Measurements from ENCODE around the gene RASL10A.
"Not testable (repeated sequence)": the region's sequence is repeated elsewhere in the genome, so short reads cannot be mapped to it uniquely, and the experiment has no call there.

The RASL10A gene

DNA sequence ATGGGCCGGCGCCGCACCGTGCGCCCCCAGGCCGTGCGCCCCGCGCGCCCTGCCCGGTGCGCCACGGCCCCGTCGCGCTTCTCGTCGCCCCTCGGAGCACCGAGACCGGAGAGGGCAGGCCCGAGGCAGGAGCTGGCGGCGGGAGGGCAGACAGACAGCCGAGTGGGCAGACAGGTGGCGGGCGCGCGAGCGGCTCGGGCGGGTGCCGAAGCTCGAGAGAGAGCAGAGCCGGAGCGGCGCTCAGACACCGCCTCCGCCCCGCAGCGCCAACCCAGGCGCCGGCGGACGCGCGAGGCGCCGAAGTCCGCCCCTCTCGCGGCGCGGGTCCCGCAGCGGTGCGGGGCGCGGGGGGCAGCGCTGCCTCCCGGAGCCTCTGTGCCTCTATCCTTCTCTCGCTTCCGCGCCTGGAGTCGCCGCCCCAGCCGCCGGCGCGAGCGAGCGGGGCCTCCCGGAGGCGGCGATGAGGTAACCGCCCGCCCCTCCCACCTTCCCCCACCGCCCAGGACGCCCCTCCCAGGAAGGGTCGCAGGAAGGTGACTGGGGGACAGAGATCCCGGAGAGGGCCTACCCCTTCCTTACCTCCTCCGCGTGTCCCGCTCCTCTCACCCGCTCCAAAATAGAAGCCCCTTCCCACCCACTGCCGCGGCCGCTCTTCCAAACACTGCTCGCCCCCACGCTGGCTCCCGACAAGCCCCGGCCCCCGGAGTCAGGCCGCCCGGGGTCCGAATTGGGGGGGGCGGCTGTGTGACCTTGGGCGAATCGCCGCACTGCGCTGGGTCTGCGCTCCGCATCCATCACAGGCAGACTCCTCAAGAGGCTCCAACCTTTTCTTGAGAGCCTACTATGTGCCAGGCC, at the start of gene RASL10A:
RASL10A (minus strand) TSS at position 412 of the 855 bp plus-strand sequence. CDS start 451 bp downstream, outside the sequence.
- DNase-seq: no peak
- in situ Hi-C loops (cut with HindIII; ENCODE audit: low pct_ligation_motif_present, low pct_unique_long_range_greater_than_20kb, low sequenced_read_pairs): no loop called here

DNA sequence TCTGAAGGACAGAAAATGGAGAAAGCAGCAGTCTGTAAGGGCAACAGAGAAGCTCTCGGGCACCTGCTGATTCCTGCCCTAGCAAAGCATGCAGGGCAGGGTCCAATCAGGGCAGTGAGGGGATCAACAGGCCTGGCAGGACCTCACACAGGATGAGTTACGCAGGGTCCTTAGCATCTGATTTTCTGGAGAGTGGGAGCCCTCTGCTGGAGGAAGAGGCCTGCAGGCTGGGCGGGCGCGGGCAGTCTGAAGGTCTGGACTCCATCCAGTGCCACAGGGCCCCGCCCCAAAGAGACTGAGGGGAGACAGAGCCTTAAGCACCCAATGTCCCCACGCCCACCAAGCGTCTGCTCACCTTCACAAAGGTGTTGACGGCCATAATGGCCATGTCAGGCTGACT, 44.0 kb upstream of the RASL10A start:
- in situ Hi-C loops (cut with HindIII; ENCODE audit: low pct_ligation_motif_present, low pct_unique_long_range_greater_than_20kb, low sequenced_read_pairs): no loop called here
- peak; percentile 56 for DNase-seq

DNA sequence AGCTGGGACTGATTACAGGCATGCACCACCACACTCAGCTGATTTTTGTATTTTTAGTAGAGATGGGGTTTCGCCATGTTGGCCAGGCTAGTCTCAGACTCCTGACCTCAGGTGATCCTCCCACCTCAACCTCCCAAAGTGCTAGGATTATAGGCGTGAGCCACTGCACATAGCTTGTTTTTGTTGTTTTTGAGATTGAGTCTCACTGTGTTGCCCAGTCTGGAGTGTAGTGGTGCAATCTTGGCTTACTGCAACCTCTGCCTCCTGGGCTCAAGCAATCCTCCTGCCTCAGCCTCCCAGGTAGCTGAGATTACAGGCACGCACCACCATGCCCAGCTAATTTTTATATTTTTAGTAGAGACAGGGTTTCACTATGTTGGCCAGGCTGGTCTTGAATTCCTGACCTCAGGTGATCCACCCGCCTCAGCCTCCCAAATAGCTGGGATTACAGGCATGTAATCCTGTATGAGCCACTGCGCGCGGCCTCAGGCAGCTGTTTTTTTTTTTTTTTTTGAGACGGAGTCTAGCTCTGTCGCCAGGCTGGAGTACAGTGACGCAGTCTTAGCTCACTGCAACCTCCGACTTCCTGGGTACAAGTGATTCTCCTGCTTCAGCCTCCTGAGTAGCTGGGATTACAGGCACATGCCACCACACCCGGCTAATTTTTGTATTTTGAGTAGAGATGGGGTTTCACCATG, 41.8 kb upstream of the RASL10A start:
- DNase-seq; in situ Hi-C loops (cut with HindIII; ENCODE audit: low pct_ligation_motif_present, low pct_unique_long_range_greater_than_20kb, low sequenced_read_pairs): not testable (repeated sequence)

DNA sequence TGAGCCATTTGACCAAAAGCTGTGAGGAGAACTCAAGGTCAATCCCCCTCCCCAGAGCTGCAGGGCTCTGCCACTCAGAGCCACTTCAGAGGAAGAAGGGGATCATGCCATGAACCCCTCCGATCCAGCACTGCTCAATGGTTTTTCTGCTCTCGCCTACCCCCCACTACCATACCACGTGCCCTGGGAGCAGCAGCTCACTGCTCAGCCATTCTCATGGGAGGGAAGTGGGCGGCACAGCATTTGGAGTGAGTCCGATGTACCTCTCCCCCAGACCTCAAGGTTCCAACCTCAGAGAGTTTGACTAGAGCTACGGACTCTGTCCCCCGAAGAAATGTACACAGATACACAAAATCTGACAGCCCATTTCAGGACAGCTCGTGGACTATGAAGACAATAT, 38.4 kb upstream of the RASL10A start:
- DNase-seq: no peak
- in situ Hi-C loops (cut with HindIII; ENCODE audit: low pct_ligation_motif_present, low pct_unique_long_range_greater_than_20kb, low sequenced_read_pairs): no loop called here

- no peak for DNase-seq
- in situ Hi-C loops (cut with HindIII; ENCODE audit: low pct_ligation_motif_present, low pct_unique_long_range_greater_than_20kb, low sequenced_read_pairs): no loop called here
Observed at GRCh38 chr22:29353286-29353685, 37.8 kb upstream of the RASL10A start.

DNA sequence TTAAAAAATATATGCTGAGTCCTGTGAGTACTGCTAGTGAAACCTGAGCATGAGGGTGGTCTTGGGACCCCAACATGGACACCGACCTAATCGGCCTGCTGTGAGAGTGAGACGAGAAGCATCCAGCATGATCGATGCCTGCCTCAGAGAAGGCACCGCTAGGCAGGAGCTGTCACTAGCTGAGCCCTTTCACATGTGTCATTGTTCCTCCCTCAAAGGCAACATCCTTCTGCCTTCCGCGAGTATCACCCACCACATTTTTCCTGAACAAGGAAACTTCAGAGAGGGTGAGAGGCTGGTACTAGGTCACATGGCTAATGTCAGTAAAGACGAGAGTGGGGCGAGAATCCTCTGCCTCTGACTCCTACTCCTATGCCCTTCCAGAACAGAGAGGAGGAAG, 37.3 kb upstream of the RASL10A start:
- DNase-seq: no peak
- in situ Hi-C loops (cut with HindIII; ENCODE audit: low pct_ligation_motif_present, low pct_unique_long_range_greater_than_20kb, low sequenced_read_pairs): no loop called here

DNA sequence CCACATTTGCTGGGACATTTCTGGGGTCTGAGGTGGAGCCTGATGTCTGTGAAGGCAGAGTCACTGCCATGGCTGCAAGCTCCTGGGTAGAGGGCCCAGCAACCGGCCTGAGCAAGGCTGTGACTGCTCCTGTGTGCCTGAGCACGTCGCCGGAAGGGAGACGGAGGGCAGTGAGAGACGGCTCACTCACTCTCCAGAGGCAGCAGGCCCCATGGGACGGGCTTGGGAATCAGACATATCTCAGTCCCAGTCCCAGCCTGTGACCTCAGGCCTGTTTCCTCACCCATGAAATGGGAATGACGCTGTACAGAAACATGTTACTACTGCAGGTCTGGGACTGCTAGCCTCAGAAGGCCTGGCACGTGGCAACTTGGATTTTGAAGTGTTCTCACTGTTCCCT, 36.4 kb upstream of the RASL10A start:
- DNase-seq: no peak
- in situ Hi-C loops (cut with HindIII; ENCODE audit: low pct_ligation_motif_present, low pct_unique_long_range_greater_than_20kb, low sequenced_read_pairs): no loop called here

GRCh38 chr22:29351042-29351441, 35.5 kb upstream of the RASL10A start:
- in situ Hi-C loops (cut with HindIII; ENCODE audit: low pct_ligation_motif_present, low pct_unique_long_range_greater_than_20kb, low sequenced_read_pairs): no loop called here
- DNase-seq: no peak

DNA sequence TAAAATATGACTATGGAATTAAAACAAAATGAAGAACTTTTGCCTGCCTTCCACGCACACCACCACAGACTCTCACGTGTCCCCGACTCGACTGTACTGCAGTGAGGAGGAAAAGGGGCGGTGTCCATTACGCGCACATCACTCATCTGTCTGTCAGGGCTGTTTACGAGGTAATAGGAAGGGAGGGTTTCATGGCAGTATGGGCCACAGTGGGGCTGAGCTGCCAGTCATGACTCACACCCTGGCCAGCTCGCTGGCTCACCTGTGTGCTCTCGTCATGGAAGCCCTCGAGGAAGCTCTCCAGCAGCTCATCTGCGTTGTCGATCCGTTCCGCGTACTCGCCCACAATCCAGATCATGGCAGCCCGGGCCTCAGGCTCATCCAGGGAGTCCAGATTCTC, 33.5 kb upstream of the RASL10A start:
- no peak for DNase-seq

DNA sequence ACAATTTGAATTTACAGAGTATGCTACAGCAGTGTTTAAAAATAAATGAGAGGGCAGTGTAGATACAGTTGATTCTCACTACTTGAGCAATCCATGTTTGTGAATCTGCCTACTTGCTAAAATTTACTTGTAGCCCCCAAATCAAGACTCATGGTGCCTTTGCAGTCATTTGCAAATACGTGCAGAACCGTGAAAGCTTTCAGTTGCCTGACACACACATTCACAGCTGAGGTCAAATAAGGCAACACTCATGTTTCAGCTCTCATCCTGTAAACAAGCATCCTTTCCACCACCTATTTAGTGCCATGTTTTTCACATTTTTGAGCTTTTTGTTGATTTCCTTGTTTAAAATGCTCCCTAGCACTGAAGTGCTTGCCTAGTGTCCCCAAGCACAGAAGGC, 32.5 kb upstream of the RASL10A start:
- no peak for DNase-seq
- in situ Hi-C loops (cut with HindIII; ENCODE audit: low pct_ligation_motif_present, low pct_unique_long_range_greater_than_20kb, low sequenced_read_pairs): no loop called here

More for the DNA sequence above, 33.5 kb upstream of the RASL10A start:
- in situ Hi-C loops (cut with HindIII; ENCODE audit: low pct_ligation_motif_present, low pct_unique_long_range_greater_than_20kb, low sequenced_read_pairs): no loop called here

DNA sequence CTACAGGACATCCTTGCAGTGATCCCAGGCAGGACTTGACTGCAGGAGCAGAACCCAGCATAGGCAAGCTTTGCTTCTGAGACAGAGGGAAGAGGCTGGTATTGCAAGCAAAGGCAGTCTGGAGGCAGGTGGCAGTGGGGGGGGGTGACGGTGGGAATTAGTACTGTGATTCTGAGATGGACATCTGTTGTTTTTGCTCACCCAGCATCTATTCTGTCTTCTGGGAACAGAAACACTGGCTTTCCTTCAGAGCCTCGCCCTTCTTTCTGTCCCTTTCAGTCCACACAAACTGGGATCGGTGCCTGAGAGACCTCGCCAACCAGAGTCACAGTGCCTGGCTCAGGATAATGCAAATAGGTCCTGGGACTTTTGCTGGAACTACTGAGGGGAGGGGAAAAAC, 31.2 kb upstream of the RASL10A start:
- in situ Hi-C loops (cut with HindIII; ENCODE audit: low pct_ligation_motif_present, low pct_unique_long_range_greater_than_20kb, low sequenced_read_pairs): no loop called here
- DNase-seq: no peak

GRCh38 chr22:29345932-29346331, 30.4 kb upstream of the RASL10A start:
- in situ Hi-C loops (cut with HindIII; ENCODE audit: low pct_ligation_motif_present, low pct_unique_long_range_greater_than_20kb, low sequenced_read_pairs): no loop called here

GRCh38 chr22:29344889-29345288, 29.4 kb upstream of the RASL10A start:
- DNase-seq; in situ Hi-C loops (cut with HindIII; ENCODE audit: low pct_ligation_motif_present, low pct_unique_long_range_greater_than_20kb, low sequenced_read_pairs): not testable (repeated sequence)

More at GRCh38 chr22:29345932-29346331, 30.4 kb upstream of the RASL10A start:
- no peak for DNase-seq

DNA sequence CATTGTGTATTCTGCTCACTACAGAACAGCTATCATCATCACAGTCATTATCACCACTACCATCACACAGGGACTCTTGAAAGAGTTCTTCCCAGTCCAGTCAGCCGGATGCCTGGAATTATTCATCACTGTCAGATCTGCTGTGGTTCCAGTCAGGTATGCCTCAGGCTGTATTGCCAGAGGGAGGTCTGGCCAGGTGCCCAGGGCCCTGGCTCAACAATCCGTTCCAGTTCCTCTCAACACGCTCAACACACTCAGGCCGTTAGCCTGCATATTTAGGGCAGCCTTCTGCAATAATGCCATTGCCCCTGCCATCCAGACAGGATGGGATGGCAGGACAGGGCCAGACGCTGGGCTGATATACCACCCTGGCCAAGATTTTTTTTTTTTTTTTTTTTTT, 28.6 kb upstream of the RASL10A start:
- DNase-seq: peak; percentile 94
- in situ Hi-C loops (cut with HindIII; ENCODE audit: low pct_ligation_motif_present, low pct_unique_long_range_greater_than_20kb, low sequenced_read_pairs): no loop called here

DNA sequence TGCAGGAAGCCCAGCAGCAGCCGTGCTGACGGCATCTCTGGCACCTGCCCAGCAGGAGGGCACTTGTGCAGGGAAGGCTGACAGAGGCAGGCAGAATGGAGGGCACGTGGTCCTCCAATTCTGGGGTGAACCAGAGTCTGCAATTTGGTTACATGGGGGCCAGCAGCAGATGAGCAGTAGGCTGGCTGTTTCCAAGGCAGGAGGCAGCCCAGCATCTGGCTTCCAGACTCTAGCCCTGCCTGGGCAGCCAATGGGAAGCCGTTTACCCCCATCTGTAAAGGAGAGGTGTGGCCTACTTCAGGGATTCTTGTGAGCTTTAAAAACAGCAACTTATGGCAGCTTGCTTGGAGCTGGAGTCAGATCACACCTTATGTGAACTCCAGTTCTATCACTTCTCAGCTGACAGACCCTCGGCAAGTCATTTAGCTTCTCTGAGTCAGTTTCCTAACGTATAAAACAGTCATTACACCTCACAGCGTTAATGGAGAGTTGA, 27.9 kb upstream of the RASL10A start:
- in situ Hi-C loops (cut with HindIII; ENCODE audit: low pct_ligation_motif_present, low pct_unique_long_range_greater_than_20kb, low sequenced_read_pairs): no loop called here
- DNase-seq: peak; percentile 17

- no peak for DNase-seq
- in situ Hi-C loops (cut with HindIII; ENCODE audit: low pct_ligation_motif_present, low pct_unique_long_range_greater_than_20kb, low sequenced_read_pairs): no loop called here
Observed at GRCh38 chr22:29342577-29343312, 27.2 kb upstream of the RASL10A start.

DNA sequence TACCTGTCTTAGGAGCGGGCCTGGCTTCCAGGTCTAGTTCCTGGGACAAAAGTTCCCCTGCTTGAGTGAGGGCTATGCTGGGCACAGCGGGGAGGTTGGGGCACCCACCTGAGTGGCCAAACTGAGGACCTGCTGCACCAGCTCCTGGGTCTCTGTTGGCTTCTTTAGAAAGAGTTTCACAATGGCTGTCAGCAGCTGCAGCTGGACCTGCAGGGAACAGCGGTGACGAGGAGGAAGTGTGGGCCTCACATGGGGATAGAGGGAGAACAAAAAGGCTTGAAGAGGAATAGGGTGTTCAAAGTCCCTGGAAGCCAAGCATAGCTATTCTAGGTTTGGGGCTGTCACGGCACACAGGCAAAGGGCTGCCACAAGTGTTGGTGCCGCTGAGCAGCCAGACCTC, 26.7 kb upstream of the RASL10A start:
- in situ Hi-C loops (cut with HindIII; ENCODE audit: low pct_ligation_motif_present, low pct_unique_long_range_greater_than_20kb, low sequenced_read_pairs): no loop called here
- DNase-seq: no peak

- no peak for DNase-seq
- in situ Hi-C loops (cut with HindIII; ENCODE audit: low pct_ligation_motif_present, low pct_unique_long_range_greater_than_20kb, low sequenced_read_pairs): no loop called here
Observed at GRCh38 chr22:29341849-29342127, 26.3 kb upstream of the RASL10A start.

All from ACHN (cell line).